HG02884 (cell line): Measurements from ENCODE around the gene ANKFY1.

Experiments
- ATAC-seq: cut with Tn5 transposase; IDR thresholded peaks from one replicate; pipeline ENCODE4 v1.9.1; 2021; ENCODE audit warnings: mild to moderate bottlenecking, moderate library complexity; ENCODE audit not compliant: unreplicated experiment

The ANKFY1 gene, protein sequence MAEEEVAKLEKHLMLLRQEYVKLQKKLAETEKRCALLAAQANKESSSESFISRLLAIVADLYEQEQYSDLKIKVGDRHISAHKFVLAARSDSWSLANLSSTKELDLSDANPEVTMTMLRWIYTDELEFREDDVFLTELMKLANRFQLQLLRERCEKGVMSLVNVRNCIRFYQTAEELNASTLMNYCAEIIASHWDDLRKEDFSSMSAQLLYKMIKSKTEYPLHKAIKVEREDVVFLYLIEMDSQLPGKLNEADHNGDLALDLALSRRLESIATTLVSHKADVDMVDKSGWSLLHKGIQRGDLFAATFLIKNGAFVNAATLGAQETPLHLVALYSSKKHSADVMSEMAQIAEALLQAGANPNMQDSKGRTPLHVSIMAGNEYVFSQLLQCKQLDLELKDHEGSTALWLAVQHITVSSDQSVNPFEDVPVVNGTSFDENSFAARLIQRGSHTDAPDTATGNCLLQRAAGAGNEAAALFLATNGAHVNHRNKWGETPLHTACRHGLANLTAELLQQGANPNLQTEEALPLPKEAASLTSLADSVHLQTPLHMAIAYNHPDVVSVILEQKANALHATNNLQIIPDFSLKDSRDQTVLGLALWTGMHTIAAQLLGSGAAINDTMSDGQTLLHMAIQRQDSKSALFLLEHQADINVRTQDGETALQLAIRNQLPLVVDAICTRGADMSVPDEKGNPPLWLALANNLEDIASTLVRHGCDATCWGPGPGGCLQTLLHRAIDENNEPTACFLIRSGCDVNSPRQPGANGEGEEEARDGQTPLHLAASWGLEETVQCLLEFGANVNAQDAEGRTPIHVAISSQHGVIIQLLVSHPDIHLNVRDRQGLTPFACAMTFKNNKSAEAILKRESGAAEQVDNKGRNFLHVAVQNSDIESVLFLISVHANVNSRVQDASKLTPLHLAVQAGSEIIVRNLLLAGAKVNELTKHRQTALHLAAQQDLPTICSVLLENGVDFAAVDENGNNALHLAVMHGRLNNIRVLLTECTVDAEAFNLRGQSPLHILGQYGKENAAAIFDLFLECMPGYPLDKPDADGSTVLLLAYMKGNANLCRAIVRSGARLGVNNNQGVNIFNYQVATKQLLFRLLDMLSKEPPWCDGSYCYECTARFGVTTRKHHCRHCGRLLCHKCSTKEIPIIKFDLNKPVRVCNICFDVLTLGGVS

DNA sequence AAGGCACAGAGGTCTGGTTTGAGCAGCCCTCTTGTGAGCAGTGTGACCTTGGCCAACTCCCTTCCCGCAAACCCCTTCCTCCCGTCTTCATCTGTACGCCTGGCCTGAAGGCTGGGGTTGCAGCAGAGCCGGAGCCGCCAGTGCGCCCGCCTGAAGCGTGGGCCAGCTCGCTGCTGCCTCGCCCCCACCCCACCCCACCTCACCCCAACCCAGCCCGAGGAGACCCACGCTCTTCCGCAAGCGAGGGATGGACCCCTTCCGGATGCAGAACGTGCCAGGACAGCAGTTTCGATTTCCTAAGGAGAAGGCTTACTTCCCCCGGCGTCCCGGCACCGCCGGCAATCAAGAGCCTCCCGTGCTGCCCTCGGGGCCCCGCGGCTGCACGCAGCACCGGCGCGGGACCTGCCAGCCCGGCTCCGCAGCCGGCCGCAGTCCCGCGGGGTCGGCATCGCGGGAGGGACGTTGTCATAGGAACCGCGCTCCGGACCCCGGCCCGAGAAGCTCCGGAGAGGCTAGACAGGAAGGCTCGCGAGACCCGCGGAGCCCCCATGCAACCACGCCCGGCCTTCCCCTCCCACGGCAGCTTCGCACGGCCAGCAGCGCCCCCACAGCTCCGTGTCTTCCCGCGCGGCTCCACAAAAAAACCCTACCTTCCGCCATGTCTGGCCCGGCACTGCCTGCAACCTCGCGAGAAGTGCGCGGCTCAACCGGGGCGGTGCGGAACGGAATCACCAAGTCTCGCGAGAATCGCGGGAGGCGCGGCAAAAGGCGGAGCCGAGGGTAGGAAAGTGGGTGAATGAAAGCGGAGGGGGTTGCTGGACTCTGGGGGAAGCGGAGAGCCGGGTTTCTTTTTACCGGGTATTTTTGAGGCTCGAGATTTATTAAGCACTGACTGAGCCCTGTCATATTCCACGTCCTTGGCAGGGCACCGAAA, at the start of gene ANKFY1:
TSS of gene ANKFY1 (minus strand) at position 698 of the 934 bp plus-strand sequence. CDS start at position 660, 38 bp downstream.
- ATAC-seq, result peak; percentile 69

- no peak for ATAC-seq
Observed at GRCh38 chr17:4310354-4311060, 46.7 kb upstream of the ANKFY1 start.

DNA sequence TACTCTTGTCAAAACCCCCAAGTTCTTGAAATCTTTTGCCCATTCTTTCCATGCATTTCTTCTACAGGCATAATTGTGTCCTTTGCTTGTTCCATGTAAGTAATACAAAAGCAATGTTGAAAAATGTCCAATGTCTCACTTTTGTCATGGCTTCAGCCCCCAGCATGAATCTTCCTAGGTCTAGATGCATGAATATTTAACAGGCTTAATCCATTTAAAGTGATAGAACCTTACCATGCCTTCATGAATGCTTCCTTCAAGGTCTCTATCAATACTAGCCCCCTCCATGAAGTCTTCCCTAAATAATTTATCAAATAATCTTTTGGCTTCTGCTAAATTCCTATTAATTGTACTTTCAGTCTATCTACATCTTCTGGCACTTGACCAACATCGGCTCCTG, 46.1 kb upstream of the ANKFY1 start:
- ATAC-seq, result no peak

DNA sequence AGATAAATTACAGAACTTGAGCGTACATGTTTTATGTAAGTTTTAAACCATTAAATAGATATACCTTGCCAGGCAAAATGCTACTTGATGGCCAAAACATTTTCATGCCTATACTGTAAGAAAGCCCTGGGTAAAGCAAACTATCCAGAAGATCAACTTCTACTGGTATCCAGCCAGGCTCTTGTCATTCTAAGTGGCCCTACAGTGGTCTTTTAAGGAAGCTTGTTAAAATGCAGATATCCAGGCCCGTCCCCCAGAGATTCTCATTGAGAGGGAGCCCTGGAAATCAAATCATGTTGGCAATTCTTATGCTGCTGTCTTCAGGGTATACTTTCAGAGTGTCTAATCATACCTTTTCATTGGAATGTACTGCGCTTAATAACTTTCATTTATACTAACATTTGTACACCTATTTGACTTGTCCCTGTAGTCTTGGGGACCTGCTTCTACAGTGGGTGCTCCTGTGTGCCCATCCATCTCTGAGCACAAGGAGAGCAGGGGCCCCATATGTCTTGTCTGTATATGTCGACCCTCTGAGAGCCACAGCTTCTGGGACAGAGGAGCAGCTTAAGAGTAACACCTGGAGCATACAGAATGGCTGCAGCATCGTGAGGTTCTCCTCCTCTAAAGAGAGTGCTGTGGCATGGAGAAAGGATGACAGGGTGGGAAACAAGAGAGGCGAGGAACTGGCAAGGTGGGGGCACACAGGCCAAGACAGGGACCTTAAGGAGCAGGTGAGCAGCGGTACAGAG, 43.6 kb upstream of the ANKFY1 start:
- ATAC-seq, result no peak

GRCh38 chr17:4305224-4305623, 41.4 kb upstream of the ANKFY1 start:
- no peak for ATAC-seq

DNA sequence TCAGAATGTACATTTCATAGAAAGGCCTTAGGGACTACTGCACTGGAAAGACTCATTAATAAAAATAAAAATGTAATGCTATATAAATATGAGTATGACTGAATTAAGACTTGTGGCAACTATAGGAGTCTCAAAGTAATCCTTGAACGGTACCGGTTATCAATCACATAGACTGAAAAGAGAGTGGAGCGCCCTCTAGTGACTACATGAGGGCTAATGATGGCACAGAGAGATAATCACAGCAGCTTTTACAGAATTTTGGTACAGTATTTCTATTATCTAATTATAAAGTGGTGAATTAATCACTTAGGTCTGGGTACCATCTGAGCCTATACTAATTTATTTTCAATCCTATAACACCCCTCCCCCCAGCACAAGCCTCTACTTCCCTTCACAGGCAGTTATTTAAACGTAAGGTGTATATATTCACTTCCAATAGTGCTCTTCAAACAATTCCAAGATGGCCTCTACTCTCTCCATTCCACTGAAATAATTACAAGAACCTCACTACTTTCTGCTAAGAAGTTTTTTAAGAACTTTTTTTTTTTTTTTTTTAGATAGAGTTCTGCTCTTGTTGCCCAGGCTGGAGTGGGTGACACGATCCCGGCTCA, 40.7 kb upstream of the ANKFY1 start:
- no peak for ATAC-seq

DNA sequence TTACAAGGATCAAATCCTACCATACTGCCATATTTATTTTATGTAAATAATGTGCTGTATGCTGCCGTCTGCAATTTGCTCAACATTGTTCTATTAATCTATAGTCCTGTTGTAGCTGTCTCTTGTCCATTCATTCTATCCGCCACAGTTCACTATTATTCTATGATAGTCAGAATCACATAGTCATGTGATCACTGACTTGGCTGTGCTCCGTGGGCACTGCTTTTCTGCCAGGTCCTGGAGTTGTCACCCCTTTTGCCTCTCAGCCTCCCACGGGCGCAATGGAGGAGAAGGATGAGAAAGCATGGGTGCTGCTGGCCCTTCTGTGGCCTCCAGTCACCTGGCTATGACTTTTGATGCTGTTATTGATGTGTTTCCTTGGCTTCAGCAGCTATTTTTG, 37.3 kb upstream of the ANKFY1 start:
- ATAC-seq, result no peak

DNA sequence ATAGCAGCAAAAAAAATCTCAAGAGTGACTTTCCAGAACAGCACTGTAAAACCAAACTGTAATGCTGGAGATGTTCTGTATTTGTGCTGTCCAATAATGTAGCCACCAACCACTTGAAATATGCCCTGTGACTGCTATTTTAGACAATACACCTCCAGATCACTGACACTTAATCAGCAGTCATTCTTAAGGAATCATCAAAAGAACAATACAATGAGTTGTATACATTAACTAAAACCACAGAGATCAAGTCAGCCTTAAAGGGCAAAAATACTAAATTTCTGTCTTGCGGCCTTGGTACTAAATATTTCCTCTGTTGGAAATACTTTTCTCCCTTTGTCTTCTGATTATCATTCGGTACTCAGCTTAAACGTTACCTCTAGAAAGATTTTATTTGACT, 33.6 kb upstream of the ANKFY1 start:
- no peak for ATAC-seq

DNA sequence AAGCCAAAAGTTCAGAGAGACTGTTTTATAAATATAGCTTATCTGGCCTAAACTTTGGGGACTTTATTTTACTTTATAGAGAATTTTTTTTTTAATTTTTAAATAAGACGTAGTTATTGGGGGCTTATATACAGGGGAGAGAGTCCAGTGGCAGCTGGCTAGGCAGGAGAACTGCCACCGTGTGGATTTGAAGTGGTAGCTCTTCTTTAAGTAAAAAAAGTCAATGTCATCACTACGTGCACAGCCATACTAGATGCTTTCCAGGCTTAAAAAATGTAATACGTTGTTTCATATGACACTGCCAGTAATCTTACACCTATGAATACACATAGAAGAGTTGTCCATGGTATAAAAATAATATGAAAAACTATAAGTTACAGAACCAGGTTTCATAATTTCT, 31.9 kb upstream of the ANKFY1 start:
- no peak for ATAC-seq

- ATAC-seq, result no peak
Observed at GRCh38 chr17:4293572-4293971, 29.8 kb upstream of the ANKFY1 start.

- ATAC-seq, result no peak
Observed at GRCh38 chr17:4287710-4288109, 23.9 kb upstream of the ANKFY1 start.

DNA sequence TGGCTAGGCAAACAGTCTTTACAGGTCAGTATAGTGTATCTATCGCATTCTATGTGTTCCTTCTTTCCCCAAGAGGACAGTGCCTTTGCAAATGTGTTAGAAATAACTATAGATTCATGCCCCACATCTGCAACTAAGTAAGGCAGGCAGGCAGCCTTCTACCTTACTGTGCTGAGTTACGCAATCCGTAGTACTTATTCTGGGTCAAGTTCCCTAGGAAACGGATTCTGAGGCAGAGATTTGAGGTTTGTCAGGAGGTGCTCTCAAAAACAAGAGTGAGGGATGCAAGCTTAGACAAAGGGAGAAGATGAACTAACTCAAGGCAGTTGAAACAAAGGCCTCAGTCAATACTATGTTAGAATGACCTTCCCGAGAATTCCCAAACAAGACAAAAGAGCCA, 12.7 kb upstream of the ANKFY1 start:
- ATAC-seq, result no peak

DNA sequence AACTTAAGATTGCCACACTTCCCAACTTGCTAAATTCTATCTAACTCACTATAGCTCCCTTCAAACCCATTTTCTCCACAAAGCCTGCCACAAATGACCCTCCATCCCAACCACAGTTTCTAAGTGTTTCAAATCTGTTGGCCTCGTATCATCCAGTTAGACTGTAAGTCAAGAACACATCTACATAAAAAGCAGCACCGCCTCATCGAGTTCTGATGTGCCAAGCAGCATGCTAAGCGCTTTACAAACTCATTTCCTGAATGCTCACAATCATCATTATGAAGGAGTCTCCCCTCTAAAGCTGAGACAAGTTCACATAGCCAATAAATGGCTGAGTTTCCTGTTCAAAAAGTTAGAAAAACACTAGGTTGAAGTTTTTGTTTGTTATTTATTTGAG, 9.2 kb upstream of the ANKFY1 start:
- ATAC-seq, result no peak

GRCh38 chr17:4272213-4272971, 8.6 kb upstream of the ANKFY1 start:
- ATAC-seq, result no peak

GRCh38 chr17:4270736-4271135, 7.0 kb upstream of the ANKFY1 start:
- no peak for ATAC-seq

GRCh38 chr17:4269915-4270314, 6.1 kb upstream of the ANKFY1 start:
- no peak for ATAC-seq

- no peak for ATAC-seq
Observed at GRCh38 chr17:4267402-4267801, 3.6 kb upstream of the ANKFY1 start.

DNA sequence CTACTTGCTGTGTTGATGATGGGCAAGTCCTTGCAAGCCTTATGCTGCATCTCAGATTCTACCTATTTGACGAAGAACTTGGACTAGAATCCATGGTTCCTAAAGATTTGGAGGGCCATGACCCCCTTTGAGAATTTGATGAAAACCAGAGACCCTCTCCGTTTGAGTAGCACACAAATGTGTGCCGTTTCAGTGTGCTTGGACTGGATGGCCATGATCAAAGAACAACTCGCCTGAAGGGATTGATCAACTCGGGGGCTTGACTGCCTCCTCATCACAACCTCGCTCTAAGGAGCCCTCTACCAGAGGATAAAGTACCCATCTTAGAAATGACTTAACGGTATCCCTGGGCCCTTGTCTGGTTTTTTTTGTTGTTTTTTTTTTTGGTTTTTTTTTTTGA, 2.8 kb upstream of the ANKFY1 start:
- ATAC-seq, result no peak
